Activated CD4-positive, CD25-positive, alpha-beta regulatory T cell treated with anti-CD3 and anti-CD28 coated beads, Interleukin-2, amount 50 U/mL, for 16 hours (primary cell): ENCODE data around the gene CANT1.

ENCODE experiments used
- DNase-seq: peaks from one replicate; pipeline ENCODE4 v3.0.0-alpha.2; 2020; ENCODE audit warnings: low read depth, low spot score

The CANT1 gene

DNA sequence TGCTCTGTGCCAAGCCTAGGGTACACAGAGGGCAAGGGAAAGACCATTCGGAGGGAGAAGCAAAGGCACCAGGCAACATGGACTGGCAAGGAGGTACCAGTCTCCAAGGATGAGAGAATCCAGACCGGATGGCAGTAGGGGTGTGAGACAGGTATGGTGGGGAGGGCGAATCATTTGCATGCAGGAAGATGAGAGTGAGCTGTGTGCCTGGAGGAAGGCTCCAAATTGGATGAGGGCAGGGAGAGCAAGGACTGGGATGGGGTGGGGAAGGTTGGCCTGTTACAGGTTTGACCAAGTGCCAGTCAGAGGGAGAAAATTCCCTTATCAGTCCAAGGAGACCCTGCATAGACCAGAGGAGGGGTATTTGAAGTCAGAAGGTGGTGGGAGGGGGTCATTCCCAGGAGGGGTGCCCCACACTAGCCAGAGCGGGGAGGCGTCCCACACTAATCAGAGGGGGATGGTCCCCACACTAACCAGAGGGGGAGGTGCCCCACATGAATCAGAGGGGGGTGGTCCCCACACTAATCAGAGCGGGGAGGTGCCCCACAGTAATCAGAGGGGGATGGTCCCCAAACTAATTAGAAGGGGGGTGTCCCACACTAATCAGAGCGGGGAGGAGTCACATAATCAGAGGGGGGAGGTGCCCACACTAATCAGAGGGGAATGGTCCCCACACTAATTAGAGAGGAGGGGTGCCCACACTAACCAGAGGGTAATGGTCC is 737 bp downstream of the CANT1 start:
- no peak for DNase-seq

DNA sequence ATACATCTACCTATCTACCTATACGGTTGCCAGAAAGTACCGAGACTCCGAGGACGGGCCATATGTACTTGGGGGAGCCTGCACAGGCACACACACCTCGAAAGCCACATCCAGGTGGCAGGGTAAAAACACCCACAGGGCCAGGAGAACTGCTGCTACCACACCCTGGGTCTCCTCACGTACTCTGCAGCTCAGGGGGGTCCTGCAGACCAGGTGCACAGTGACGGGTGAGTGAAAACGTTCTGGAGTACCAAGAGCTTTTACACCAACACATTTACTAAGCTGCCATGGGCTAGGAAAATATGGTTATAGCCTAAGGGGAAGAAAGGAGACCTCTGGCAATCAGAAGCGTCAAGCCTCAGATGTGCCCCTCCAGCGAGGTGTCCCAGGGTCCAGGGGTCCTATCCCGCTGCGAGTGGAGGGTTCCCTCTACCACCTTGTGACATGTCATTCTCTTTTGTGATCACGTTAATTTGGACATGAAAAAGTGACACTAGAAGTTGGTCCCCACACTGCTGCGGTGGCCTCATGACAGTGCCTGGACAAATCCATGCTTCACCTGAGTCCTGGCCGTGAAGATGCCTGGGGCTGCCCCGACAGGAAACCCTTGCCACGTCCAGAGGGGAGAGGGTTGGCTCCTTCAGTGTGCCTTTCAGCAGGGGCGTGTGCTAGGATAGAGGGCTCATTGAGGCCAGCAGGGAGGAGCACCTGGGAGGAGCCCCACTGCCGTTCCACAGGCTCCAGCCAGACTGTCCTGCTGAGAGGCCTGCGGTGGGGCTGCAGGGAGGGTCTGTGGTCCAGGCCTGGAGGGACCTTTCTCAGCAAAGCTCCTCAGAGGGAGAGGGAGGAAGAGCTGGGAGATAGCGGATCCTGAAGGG is 1.8 kb downstream of the CANT1 start:
- DNase-seq = no peak

DNA sequence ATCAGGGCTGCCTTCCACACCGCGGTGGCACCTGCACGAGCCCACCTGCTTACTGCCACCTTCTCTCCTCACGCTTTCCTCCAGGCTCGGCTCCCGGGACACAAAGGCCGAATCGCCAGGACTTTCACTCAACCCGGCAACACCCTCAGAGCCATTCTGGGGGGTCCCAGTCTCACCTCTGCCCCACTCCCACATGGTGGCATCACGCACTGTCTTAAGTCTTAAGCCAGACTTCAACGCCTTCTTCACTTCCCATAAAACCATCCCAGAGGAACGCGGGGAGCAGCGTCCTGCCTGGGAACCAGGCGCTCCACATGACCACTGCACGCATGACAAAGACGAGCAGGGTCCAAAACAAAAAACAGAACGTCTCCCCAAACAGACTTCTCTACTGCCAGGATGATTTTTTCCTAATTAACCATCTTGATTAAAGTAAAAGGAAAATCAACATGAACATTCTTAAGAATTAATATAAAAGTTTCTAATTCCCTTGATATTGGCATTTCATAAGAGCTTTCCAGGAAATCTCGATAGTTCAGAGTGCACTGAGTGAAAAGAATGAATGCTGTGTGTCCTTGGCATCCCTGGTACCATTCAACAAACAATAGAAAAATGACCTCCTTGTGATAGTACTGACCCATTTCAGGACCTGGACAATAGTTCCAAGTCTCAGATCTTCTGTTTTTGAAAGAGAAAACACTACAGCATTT is 2.6 kb downstream of the CANT1 start:
- no peak for DNase-seq

- no peak for DNase-seq
Measured at GRCh38 chr17:79006046-79006445, 3.5 kb downstream of the CANT1 start.

GRCh38 chr17:79005063-79005861 is 4.3 kb downstream of the CANT1 start:
- no peak for DNase-seq

GRCh38 chr17:79003661-79004411 is 5.7 kb downstream of the CANT1 start:
- DNase-seq = no peak

DNA sequence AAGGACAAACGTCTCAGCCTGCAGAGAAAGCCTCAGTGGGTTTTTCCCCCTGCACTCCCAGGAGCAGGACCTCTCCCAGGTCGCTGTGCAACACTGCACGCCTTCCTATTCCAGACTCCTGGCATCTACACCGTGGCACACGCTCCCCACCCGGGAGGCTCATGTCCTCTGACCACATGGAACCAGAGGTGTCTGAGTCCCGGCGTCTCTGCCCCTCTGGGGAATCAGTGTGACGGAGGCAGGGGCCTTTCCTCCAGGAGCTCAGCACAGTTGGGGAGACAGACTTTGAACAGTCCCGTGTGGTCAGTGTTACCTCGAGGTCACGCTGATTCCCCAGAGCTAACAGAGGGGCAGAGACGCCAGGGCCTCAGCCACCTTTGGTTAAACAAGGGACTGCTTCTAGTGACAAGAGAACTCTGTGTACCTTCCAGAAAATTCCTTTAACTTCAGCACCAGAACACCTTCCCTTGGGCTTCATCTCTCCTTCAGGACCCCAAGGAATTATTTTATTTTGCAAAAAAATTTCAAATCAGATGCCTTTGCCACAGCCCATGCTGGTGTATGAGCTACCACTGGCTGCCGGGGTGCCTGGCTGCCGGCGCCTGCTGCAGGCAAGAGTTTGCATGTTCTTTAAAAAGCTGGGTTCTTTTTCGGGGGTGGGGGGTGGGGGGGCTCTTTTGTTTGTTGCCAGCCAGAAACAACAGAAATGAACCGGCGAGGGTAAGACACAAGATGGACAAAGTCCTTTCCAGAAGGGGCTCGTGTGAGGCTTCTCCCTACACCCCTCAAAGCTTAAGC is 6.6 kb downstream of the CANT1 start:
- DNase-seq = no peak

GRCh38 chr17:79002291-79002690 is 7.3 kb downstream of the CANT1 start:
- no peak for DNase-seq

DNA sequence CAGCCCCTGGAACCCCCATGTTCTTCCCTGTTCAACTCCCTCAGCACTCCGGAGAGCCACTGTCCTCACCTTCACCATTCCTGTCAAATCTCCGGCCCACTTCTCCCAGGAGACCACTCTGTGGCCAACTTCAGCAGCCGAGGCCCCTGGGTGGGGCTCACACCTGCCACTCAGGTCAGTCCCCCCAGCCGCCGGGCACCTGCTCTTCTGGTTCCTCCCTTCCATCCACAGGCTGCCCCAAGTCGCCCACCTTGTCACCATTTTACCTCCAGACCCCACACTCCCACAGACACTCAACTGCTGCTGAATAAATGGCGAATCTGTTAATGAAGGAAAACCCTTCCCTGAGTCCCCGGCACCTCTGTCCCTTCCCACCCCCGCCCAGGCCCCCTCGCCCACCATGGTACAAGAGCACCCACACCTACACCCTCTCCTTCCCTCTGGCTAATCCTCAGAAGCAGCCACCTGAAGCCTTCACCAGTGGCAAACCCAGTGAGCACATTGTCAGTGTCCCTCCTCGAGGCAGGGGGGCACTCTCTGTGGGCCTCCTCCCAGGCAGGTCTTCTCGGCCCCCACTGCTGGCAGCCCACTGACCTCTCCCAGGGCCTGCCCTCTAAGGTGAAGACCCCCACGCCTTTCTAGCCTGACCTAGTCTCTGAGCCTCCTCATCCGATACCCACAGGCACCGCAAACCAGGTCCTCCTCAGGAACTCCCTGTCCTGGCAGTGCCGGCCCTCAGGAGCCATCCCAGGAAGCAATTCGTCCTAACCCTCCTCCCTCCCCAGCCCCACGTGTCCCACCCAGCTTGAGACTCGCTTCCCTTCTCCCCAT is 8.2 kb downstream of the CANT1 start:
- DNase-seq = no peak

DNA sequence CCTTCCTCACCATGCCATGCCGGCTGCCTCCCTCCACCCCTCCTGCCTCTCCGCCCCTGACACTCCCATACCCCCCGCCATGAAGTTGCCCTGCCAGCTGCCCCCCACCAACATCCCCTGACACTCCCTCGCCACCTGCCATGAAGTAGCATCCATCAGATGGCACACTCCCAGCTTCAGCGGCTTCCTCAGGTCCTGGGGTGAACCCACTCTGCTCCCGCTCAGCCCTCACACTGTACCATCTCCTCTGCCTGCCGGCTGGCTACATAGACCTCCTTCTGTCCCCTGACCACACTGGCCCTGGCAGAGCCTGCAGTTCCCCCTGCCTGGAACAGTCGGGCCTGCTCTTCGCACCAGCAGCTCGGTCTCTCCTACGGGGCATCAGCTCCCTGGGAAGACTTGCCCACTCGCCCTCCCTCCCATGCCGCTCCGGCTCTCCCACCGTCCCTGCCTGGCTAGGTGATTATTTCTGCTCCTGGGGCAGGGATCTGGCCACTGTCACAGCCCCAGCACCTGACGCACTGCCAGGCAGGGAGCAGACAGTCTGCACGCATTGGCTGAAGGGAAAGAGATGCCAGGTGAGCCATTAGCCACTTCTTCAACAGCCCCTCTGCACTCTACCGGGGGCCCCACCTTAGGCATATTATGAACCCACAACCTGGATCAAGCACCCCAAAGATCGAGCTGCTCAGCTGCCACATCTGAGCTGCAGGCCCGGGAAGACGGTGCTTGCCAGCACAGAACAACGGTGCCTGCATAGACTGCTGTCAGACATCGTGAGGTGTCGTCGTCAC is 9.0 kb downstream of the CANT1 start:
- no peak for DNase-seq

DNA sequence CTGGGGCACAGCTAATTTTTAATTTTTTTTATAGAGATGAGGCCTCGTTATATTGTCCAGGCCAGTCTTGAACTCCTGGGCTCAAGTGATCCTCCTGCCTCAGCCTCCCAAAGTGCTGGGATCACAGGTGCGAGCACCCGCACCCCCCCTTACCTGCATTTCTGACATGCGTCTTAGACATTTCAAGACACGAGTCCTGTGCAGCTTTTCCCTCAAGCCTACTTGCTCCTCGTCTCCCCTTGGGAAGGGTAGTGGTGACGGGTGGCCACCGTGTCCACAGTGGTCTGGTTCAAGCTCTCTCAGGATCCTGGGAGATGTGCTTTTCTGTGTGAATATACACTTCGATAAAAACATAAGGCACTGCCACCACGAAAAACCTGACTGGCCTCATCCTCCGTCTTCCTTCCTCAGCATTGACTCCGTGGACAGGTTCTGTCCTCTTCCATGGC is 9.6 kb downstream of the CANT1 start:
- no peak for DNase-seq

DNA sequence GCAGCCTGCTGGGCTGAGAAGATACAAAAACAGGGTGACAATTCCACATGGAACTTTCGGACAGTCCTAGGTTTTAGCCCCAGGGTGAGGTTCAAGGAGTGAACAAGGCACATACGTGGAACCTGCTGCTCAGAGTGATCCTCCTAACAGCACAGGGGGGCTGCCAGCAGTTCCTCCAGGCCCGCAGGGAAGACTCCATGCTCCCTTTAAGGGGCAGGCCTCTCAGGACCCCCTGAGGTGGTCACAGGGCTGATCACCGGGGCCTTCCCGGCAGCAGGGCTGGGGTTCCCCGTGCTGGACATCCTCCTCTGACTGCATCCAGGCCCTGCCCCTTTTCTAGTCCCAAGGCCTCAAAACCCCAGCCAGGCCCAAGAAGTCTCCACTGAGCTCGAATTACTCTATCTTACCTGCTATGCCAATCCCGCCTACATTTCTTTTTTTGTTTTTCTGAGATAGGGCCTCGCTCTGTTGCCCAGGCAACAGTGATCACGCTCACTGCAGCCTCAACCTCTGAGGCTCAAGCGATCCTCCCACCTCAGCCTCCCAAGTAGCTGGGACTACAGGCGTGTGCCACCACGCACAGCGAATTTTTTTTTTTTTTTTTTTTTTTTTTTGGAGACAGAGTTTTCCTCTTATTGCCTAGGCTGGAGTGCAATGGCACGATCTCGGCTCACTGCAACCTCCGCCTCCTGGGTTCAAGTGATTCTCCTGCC is 10.4 kb downstream of the CANT1 start:
- DNase-seq = no peak

GRCh38 chr17:78998311-78999055 is 11.1 kb downstream of the CANT1 start:
- DNase-seq = no peak

GRCh38 chr17:78997881-78998280 is 11.7 kb downstream of the CANT1 start:
- no peak for DNase-seq

- no peak for DNase-seq
Measured at GRCh38 chr17:78997231-78997741, 12.3 kb downstream of the CANT1 start.

DNA sequence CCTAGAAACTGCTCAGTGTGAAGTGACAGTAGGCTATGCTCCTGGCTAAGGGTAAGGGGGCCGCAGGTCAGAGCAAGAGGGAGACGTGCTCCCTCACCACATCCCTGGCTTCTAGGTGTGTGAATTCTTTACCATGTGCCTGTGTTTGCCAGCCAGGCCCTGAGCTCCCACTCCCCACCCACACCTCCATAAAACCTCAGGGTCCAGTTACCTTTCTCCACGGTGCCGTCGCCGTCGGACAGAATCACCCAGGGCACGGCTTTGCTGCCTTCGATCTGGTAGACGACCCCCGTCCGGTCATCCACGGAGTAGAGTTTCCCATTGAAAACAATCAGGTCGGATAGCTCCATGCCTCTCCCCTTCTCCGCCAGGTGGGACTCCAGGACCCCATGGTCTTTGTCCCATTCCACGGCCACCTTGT is 12.8 kb downstream of the CANT1 start:
- no peak for DNase-seq
